Lung (tissue), 16 donors: ENCODE measurements around the gene IFT43. TPM values are rescaled to one million over a fixed set of nuclear protein-coding genes. Genes with fewer than 3 reads are reported as not detected.

ENCODE experiments used
- ATAC-seq: fragments of 200-7000 bp; cut with Tn5 transposase; one replicate; pipeline ENCODE4 v1.9.1; 2020; ENCODE audit warnings: moderate number of reproducible peaks; ENCODE audit not compliant: insufficient read depth, low FRiP score
- DNase-seq, 3 donors: peaks; one replicate each; pipeline ENCODE4 v3.0.0-alpha.2; 2013 to 2017
- H3K27ac ChIP-seq, 2 donors: one replicate each; pipeline ENCODE4 v1.5.1; 2013; ENCODE audit warnings: mild to moderate bottlenecking in 2 of 2, moderate library complexity in 2 of 2, control low read depth in 1 of 2, inconsistent platforms in 1 of 2, low read depth in 1 of 2, low read length in 1 of 2
- H3K27me3 ChIP-seq, 3 donors: one replicate each; pipeline ENCODE4 v1.5.1; 2013; ENCODE audit warnings: low read length in 2 of 3; ENCODE audit not compliant: control insufficient read depth in 3 of 3, insufficient read depth in 3 of 3
- H3K36me3 ChIP-seq, 4 donors: one replicate each; pipeline ENCODE4 v1.5.1; 2013; ENCODE audit warnings: low read length in 4 of 4, mild to moderate bottlenecking in 1 of 4, moderate library complexity in 1 of 4; ENCODE audit not compliant: control insufficient read depth in 4 of 4, insufficient read depth in 4 of 4
- H3K4me1 ChIP-seq, 5 donors: one replicate each; pipeline ENCODE4 v1.5.1; 2013; ENCODE audit warnings: low read length in 5 of 5, mild to moderate bottlenecking in 2 of 5, moderate library complexity in 1 of 5; ENCODE audit not compliant: control insufficient read depth in 5 of 5, insufficient read depth in 5 of 5
- H3K4me3 ChIP-seq: one replicate; pipeline ENCODE4 v1.5.1; 2013; ENCODE audit warnings: mild to moderate bottlenecking, control low read depth, moderate library complexity
- H3K9ac ChIP-seq, 2 donors: one replicate each; pipeline ENCODE4 v1.5.1; 2013; ENCODE audit warnings: low read length in 2 of 2, control low read depth in 1 of 2; ENCODE audit not compliant: insufficient read depth in 1 of 2
- H3K9me3 ChIP-seq, 4 donors: one replicate each; pipeline ENCODE4 v1.5.1; 2013; ENCODE audit warnings: low read length in 3 of 4, mild to moderate bottlenecking in 1 of 4, moderate library complexity in 1 of 4; ENCODE audit not compliant: control insufficient read depth in 4 of 4, insufficient read depth in 3 of 4
- WGBS, 2 donors: extraction: QIAGEN DNeasy Blood & Tissue Kit; methylation state at CpG; one replicate each; pipeline ENCODE4 v1.1.7; 2013; 5-methylcytosine and 5-hydroxymethylcytosine counted together
- long read RNA-seq, 5 donors: transcript quantifications; one replicate each; lab custom pipeline, GENCODE V29; 2026
- polyA plus RNA-seq, 2 donors: library from polyadenylated mRNA; stranded (reverse); fragments of 200-250 nt; gene quantifications; one replicate each; pipeline ENCODE4 v1.2.1, GENCODE V29; 2013
- total RNA-seq, 2 donors: library from RNA; depleted of rRNA in 1 of 2; stranded (reverse); fragments of >200 nt in 1 of 2; gene quantifications; one replicate each; pipeline ENCODE4 v1.2.1, GENCODE V29; 2014 to 2021
- TF ChIP-seq, protein P1 (sequence below): IDR thresholded peaks from 2 replicates; pipeline ENCODE4 v1.5.1; 2012; ENCODE audit warnings: mild to moderate bottlenecking; ENCODE audit errors: control extremely low read depth, extremely low read depth
- donor health status: control.
- donor health status: control.
- donor health status: Bipolar disorder and iron deficiency.
- donor health status: healthy.
- donor health status: DM: yes; HTN: yes; CAD: no.

The IFT43 gene
- total RNA-seq (10 to 100 TPM; 36.9 to 43.9 TPM), polyA plus RNA-seq (10 to 100 TPM; 35.4 to 51.6 TPM)
- long read RNA-seq, donor 1, transcript IFT43-202 (9 exons, 833 nt), result major isoform, 12 of 18 reads
- long read RNA-seq, donor 1, partial matches to known transcripts, result 5 of 18 reads
- long read RNA-seq, donor 1, other reads (novel, unspliced or antisense), result 0 of 18 reads
- long read RNA-seq, donor 2, transcript IFT43-202 (9 exons, 833 nt), result major isoform, 5 of 23 reads
- long read RNA-seq, donor 2, partial matches to known transcripts, result 18 of 23 reads
- long read RNA-seq, donor 2, other reads (novel, unspliced or antisense), result 0 of 23 reads
- long read RNA-seq, donor 3, transcript IFT43-202 (9 exons, 833 nt), result major isoform, 13 of 19 reads
- long read RNA-seq, donor 3, partial matches to known transcripts, result 5 of 19 reads
- long read RNA-seq, donor 3, other reads (novel, unspliced or antisense), result 0 of 19 reads
- long read RNA-seq, donor 4, partial matches to known transcripts, result 16 of 22 reads
- long read RNA-seq, donor 4, other reads (novel, unspliced or antisense), result 0 of 22 reads
- long read RNA-seq, donor 5, transcript IFT43-202 (9 exons, 833 nt), result major isoform, 21 of 21 reads
- long read RNA-seq, donor 5, partial matches to known transcripts, result 0 of 21 reads
- long read RNA-seq, donor 5, other reads (novel, unspliced or antisense), result 0 of 21 reads

DNA sequence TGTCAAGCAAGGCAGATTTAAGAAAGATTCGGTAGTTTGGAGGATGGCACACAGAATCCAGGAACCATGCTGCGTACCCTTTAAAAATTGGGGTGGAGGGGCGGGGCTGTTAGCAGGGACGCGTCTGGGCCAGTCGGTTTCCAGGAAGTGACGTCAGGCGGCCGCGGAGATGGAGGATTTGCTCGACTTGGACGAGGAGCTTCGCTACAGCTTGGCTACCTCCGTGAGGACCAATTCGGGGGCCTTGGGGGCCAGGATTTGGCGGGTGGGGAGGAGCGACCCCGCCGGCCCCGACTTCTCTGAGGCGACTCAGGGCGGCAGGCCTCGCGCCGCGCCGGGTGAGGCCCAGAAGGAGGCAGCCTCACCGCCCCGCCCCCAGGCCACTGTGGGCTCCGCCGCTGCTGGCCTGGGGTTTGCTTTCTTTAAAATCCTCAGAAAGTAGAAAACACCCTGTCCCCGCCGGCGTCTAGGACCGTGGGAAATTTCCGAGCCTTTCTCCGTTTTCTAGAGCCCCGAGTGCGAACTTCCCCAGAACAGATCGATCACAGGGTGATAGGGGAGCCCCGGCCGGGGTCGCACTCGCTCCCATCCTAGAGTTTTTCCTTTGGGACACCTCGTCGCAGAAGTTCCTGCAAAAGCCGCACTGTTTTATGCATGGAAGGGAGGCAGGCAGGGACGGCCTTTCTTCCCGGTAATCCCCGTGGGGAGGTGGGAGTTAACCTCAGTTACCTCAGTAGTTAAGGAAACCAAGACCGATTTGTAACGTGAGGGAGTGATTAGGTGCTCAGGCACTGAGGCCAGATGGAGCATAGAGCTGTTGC, at the start of gene IFT43:
Gene IFT43, plus strand, starts transcription at position 146 of the 821 bp plus-strand sequence. Its CDS starts 24 bp downstream, at position 170.
- H3K27me3 ChIP-seq, result no peaks in the 10 kb centered on the region
- peak within 1 kb of the TSS; percentile 78 for H3K4me3 ChIP-seq
- TF ChIP-seq, protein P1, sequence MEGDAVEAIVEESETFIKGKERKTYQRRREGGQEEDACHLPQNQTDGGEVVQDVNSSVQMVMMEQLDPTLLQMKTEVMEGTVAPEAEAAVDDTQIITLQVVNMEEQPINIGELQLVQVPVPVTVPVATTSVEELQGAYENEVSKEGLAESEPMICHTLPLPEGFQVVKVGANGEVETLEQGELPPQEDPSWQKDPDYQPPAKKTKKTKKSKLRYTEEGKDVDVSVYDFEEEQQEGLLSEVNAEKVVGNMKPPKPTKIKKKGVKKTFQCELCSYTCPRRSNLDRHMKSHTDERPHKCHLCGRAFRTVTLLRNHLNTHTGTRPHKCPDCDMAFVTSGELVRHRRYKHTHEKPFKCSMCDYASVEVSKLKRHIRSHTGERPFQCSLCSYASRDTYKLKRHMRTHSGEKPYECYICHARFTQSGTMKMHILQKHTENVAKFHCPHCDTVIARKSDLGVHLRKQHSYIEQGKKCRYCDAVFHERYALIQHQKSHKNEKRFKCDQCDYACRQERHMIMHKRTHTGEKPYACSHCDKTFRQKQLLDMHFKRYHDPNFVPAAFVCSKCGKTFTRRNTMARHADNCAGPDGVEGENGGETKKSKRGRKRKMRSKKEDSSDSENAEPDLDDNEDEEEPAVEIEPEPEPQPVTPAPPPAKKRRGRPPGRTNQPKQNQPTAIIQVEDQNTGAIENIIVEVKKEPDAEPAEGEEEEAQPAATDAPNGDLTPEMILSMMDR, result no peak
- H3K9ac ChIP-seq, result peak within 1 kb of the TSS; percentile 85 to 95
- H3K27ac ChIP-seq, result peak within 1 kb of the TSS; percentile 72 to 85
- peak; percentile 68 for ATAC-seq
- H3K4me1 ChIP-seq, result peaks cover 0 to 35% (median 17%) of the 10 kb centered on the region in 5 donors
- WGBS, 2 donors, result 1% methylated on average over 52 of the region's 52 CpGs
- H3K9me3 ChIP-seq, result no peaks in the 10 kb centered on the region
- DNase-seq, result peak; percentile 93 to 94 (median 93)
- H3K36me3 ChIP-seq, result peaks cover 0 to 15% (median 6%) of the 10 kb centered on the region in 4 donors

DNA sequence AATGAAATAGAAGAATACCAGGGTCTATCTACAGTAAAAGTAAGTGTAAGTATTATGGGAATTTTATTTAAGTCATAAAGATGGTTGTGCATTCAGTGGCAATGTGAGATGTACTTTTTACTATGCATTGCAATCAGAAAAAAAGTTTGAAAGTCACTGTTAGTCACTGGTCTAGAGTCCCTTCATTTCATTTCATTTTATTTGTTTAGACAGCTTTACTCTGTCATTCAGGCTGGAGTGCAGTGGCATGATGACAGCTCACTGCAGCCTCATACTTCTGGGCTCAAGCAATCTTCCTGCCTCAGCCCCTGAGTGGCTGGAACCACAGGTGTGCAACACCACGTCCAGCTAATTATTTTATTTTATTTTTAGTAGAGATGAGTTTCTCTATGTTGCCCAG, 46.4 kb upstream of the IFT43 start:
- DNase-seq (no peak), ATAC-seq (no peak)
- Histone ChIP-seq H3K27ac (no peak overlapping the region), H3K36me3 (peaks cover 0 to 3% (median 0%) of the 10 kb centered on the region in 4 donors), H3K27me3 (no peaks in the 10 kb centered on the region), H3K4me3 (no peak overlapping the region), H3K9me3 (no peaks in the 10 kb centered on the region), H3K9ac (no peak overlapping the region), H3K4me1 (peaks cover 0 to 8% (median 0%) of the 10 kb centered on the region in 5 donors)
- 73 to 87% methylated on average over 1 of the region's 1 CpG for WGBS, 2 donors
- TF ChIP-seq, protein P1, result no peak

DNA sequence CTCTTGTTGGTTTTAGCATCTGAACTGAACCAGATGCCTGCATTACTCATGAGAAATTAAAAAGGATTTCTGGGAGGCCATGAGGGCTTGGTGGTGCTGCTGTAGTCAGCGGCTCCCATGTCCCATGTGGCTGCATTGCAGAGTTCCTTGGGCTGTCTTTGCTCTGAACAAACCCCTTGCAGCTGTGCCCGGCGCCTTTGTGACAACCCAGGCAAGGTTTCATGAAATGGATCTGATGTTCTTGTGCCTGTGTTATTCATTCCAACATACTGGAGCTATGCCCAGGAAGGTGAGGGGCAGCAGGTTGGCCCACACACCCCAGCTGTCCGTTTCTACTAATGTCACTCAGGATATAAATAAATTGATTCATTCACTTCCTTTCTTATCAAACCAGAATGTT, 44.5 kb upstream of the IFT43 start:
- TF ChIP-seq, protein P1, result no peak
- H3K36me3 ChIP-seq, result peaks cover 0 to 3% (median 0%) of the 10 kb centered on the region in 4 donors
- H3K9me3 ChIP-seq, result no peaks in the 10 kb centered on the region
- ATAC-seq (no peak), DNase-seq (no peak)
- H3K27me3 ChIP-seq, result no peaks in the 10 kb centered on the region
- H3K4me1 ChIP-seq, result no peaks in the 10 kb centered on the region
- no peak overlapping the region for H3K9ac ChIP-seq
- H3K4me3 ChIP-seq, result no peak overlapping the region
- WGBS, 2 donors, result 84 to 90% methylated on average over 4 of the region's 4 CpGs
- H3K27ac ChIP-seq, result no peak overlapping the region
